HG03432 (cell line): ENCODE results near the gene SIRPG.
"Not testable (repeated sequence)": the region's sequence is repeated elsewhere in the genome, so short reads cannot be mapped to it uniquely, and the experiment has no call there.

ENCODE experiments used
- ATAC-seq: cut with Tn5 transposase; IDR thresholded peaks from one replicate; pipeline ENCODE4 v1.9.1; 2021; ENCODE audit warnings: mild to moderate bottlenecking, moderate library complexity; ENCODE audit not compliant: unreplicated experiment

SIRPG gene

DNA sequence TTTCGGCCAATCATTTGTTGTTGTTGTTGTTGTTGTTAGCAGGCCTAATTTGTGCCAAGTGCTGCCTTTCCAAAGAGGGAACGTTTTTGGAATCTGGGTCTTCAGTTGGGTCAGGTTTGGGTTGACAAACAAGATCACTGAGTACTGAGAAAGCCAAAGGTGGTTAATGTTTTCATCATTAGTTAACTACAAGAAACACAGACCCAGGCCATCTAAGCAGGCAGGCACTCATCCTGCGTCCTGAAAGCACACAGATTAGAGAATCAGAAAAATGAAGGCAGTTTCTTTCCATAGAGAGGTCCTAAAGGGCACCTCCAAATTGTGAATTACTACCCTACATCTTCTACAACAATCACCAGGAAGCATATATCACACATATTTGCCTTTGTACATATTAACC, 15.1 kb upstream of the SIRPG start:
- no peak for ATAC-seq

DNA sequence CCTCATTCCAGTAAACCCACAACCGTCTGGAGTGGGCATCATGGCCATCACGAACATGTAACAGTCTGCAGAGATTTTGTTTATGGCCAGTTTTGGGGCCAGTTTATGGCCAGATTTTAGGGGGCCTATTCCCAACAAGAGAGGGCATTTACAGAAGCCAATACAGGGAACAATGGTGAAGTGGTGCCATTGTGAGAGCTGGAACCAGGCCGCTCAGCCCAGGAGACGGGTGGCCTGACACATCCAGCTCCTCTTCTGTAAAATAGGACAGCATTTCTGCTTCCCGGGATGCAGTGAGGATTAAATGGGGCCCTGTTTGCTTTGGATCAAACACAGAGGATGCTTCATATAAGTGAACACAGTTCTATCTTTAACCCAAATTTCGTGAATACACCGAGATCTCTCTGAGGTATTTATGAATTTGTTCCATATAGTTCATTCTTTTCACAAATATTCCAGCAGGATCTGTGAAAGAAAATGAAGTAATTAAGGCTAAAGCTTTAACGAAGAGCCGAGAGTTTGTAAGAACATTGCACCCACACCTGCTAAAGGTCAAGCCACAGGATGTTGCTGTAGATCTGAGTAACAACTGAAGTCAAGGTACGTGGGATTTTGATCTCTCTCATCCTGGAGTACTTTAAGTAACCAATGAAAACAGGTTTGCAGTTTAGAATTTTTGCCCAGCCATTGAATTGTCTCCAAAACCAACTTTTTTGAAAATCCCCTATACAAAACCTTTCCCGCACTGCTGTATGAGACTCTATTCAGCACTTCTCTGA, 14.5 kb upstream of the SIRPG start:
- no peak for ATAC-seq

DNA sequence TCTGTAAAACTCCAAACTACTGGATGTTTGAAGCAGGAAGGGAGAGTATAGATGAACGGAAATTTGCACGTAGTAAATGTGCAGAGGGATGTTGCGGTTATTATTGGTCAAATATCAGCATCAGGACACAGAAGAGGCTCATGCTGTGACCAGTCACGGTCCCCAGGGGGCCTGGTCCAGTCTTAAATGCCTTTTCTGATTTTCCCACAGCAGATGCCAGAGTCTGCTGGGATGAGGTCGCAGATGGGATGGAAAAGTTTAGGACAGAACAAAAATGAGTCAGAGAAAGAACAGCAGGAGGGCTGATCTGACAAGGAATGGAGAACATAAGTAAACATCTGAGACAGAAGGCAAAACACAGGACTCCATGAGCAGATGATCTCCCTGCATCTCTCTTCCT, 11.7 kb upstream of the SIRPG start:
- no peak for ATAC-seq

DNA sequence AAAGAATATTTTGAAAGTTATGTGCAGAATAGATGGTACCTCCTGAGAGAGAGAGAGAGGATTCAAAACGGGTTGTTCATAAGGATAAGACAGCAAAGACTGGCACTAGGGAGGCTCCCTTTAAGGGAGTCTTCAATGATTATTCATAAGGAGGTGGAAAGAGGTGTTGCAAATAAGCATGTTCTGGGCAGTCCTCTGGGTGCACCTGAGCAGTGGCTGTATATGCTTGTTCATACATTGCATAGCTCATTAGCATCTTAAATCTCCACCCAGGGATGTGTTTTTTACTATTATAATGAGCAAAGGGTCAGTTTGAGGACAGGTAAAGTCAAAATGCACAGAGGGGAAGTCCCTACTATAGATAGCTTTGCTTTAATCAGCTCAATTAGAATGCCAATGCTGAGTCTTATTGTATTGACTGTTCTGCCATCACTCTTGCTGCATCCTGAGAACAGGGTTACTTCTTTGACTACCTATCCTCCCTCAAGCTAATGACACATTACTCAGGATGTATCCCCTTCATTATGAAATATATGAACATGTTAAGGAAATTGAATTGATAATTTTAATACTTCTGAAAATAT, 10.0 kb upstream of the SIRPG start:
- ATAC-seq, result no peak

DNA sequence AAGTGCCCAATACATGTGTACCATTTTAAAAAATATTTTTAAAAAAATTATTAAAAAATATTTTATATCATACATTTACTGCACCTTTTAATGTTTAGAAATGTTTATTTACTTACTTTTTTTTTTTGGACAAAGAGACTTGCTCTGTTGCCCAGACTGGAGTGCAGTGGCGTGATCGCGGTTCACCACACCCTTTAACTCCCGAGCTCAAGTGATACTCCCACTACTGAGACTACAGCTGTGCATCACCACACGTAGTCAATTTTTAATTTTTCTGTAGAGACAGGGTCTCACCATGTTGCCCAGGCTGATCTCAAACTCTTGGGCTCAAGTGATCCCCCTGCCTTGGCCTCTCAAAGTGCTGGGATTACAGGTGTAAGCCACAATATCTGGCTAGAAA, 9.2 kb upstream of the SIRPG start:
- no peak for ATAC-seq

DNA sequence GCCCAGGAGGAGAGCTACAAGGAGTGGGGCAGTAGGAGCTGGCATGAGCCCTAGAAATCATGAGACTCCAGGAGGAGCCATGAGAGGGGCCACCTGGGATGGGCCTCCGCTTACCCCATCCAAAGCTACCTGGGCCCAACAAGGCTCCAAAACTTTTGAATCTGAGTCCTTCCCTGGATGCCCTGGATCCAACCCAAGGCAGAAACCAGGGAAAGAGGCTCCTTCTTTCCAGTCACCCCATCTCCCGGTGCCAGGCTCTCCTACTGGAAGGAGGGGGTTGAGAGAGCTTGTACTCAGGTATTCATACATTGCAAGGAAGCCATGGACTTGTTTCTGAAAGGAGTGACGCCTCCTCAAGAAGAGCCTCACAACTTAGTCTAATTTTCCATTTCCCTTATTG, 7.8 kb upstream of the SIRPG start:
- no peak for ATAC-seq

DNA sequence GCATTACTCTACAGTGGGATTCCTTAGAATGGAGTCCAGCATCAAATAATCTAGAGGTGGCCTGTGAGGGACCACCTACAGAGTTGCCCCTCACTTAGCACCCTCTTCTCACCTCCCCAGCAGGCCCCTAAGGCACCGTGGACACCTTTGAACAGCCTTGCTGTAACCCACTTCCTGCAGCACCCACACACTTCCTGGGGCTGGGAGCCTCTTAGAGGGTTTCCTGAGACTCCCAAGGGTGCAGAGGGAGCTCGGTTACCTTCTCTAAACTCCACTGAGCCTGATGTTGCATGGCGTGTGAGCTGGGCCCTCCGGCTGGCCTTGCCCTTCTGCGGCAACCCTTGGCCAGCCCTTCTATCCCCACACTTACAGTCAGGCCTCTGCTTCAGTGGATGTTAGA, 7.3 kb upstream of the SIRPG start:
- ATAC-seq, result no peak

DNA sequence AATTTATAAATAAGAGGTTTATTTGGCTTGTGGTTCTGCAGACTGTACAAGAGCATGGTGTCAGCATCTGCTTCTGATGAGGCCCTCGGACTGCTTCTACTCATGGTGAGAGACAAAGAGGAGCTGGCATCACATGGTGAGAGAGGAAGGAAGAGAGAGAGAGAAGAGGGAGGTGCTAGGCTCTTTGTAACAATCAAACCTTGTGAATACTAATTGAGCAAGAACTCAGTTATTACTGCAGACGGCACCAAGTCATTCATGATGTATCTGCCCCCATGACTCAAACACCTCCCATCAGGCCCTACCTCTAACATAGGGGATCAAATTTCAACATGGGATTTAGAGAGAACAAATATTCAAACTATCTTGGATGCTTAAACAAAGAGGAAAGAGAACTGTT, 6.3 kb upstream of the SIRPG start:
- ATAC-seq, result no peak

DNA sequence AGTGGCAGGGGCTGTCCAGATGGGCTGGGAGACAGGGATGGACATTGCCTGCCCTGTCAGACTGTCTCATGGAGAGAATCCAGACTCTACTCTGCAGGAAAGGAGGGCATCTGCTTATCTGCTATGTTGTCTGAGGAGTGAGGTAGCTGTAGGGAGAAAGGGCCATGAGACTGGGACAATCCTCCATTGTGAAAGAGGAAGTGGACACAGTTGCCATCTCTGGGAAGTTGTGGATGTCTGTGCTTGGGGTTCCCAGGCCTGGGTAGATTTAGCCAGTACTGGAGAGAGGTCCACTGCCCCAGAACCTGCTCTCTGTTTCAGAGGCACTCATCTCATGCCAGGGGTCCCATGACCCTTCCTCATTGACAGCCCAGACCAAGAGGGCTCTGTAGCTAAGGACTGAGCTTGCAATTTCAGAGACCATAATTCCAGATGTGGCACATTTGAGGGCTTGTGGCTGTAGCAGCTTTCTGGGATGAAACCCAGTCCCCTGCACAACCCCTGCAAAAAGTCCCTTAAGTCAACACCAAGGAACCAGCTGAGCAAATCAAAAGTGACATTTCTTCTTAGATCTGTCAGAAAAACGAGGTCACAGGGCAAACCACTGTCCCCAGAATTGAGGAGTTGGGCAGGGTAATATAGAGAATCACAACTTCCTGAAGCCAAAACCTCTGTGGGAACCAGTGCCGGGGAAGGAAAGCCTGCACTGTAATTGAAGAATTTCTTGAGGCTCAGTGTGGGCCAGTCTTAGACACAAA, 4.1 kb upstream of the SIRPG start:
- no peak for ATAC-seq

DNA sequence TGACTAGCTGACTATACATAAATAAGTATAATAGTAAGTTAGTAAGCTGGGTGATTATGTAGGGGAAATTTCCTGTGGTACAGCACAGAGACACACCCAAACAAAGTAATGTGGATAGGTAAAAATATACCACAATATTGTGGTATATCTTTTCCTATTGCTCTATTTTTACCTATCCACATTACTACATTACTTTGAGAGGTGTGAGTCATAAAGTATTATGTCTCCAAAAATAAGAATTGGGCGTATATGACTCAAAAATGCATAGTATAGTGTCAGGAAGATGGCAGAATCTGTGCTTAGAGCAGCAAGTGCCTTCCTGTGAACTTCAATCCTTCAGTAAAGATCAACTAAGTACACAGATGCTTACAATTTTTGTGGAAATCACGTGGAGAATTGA, 2.7 kb upstream of the SIRPG start:
- ATAC-seq, result no peak

DNA sequence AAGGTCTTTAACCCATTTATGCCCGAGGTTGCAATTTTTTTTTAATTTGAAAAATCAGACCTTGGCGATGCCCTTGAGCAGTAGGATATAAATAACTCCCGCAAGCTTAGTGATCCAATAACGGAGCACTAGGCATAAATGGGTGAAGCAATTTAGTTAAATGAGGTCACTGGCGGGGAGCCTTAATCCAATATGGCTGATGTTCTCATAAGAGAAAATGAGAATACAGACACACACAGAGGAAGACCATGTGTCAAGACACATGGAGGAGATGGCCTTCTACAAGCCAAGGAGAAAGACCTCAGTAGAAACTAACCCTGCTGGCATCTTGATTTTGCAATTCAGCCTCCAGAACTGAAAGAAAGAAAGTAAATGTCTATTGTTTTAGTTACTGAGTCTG, 735 bp downstream of the SIRPG start:
- no peak for ATAC-seq

DNA sequence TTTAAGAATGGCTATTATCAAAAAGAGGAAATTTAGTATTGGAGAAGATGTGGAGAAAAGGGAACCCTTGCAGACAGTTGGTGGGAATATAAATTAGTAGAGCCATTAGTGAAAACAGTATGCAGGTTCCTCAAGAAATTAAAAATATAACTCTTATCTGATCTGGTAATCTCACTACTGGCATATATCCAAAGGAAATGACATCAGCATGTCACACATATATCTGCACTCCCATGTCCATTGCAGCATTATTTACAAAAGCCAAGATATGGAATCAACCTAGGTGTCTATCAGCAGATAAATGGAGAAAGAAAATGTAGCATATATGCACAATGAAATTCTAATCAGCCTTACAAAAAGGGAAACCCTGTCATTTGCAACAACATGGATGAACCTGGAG, 2.6 kb downstream of the SIRPG start:
- no peak for ATAC-seq

DNA sequence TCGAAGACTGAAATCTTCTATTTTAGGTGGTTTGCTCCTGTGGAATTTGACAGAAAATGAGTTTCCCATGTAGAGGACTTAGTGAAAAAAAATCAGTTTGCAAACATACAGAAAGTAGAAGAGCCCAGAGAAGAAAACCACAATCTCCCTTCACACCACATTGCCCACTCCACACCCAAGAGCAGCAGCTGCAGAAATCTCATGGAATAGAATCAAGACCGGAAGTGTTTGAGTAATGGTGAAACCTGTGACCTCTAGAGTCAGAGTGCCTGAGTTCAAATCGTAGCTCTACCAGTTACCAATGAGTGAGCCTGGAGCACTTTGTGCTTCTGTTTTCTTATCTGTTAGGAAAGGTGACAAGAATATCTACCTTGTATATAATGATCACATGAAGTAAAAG, 4.6 kb downstream of the SIRPG start:
- no peak for ATAC-seq

DNA sequence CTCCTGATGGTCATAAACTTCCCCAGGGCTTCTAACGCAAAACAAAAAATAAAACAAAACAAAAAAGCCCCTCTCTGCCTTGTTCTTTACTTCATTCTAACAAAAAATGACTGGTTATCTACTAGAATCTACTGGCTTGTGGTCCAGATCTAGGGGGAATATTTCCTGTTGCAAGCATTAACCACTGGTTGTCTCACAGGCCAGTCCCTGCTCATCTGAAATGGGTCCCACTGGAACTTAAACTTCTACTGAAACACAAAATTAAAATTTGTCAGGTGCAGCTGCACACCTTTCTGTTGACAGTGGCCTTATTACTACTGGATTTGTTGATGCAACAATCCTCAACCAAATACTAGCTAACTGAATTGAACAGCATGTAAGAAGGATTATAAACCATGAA, 5.5 kb downstream of the SIRPG start:
- no peak for ATAC-seq

DNA sequence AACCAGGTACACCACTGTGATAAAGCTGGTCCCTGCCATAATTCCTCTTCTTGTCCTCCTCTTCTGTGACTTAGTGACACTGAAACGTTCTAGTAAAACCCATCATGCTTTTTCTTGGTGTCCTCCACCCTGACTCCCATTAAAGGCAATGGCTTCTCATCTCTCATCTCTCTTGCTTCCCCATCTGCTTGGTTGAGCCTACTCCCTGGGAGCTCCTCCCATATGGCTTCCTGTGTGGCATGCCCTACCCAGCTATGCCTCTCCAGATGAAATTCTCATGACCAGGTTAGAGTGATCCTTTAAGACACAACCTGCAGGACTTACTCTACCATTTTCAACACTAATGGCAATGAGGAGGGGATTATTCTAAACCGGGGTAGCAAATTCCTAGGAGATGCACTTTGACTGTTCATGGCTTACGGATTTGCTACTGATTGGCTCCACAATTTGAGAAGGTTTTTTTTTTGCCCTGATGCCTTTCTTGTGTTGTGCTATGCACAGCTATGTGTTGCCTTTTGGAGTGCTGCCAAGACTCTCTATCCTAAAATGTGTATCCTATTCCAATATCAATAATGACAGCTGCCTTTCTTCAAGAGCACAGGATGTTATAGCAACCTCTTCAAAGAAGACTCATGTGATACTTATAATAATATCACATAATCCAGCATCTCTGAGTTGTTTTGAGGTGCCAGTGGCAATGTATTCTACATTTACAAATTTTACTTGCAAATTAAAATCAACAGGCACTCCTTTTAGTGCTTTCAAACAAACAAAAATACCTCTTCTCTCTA, 6.1 kb downstream of the SIRPG start:
- ATAC-seq, result no peak

DNA sequence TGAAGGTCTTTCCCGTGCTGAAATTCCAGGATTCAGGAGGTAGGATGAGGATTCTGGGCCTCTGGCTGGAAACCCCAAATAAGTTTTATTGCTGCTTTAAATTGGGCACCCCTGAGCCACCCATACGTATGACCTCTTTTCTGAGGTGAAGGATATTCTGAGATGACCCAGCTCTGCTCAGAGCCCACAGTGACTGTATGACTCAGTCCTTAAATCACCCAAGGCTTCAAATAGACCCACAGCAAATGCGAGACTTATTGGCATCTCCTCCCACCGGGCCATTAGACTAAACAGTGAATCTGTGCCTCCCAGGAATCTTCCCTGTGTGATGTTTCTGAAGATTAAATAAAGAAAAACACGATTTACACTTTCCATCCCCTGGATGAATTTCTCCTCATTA, 9.5 kb downstream of the SIRPG start:
- ATAC-seq, result no peak

DNA sequence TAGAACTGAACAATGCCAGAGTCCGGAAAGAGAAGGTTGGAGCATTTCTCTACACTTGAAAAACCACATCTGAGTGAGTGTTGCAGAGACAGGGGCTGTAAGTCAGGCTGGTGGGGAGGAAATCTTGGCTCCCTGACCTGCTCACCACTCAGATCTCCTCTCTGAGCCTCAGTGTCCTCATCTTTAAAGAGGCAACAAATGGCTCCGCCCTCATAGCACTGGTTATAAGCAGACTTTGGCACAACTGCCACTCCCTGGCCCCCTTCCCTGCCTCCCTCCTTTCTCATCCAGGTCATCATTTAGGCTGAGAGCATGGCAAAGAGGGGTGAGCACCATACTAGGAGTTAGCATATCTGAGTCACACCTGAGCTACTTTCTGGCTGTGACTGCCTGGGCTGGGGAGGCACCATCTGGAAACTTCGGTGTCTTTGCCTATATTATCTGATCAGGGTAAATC, 10.6 kb downstream of the SIRPG start:
- ATAC-seq, result no peak

DNA sequence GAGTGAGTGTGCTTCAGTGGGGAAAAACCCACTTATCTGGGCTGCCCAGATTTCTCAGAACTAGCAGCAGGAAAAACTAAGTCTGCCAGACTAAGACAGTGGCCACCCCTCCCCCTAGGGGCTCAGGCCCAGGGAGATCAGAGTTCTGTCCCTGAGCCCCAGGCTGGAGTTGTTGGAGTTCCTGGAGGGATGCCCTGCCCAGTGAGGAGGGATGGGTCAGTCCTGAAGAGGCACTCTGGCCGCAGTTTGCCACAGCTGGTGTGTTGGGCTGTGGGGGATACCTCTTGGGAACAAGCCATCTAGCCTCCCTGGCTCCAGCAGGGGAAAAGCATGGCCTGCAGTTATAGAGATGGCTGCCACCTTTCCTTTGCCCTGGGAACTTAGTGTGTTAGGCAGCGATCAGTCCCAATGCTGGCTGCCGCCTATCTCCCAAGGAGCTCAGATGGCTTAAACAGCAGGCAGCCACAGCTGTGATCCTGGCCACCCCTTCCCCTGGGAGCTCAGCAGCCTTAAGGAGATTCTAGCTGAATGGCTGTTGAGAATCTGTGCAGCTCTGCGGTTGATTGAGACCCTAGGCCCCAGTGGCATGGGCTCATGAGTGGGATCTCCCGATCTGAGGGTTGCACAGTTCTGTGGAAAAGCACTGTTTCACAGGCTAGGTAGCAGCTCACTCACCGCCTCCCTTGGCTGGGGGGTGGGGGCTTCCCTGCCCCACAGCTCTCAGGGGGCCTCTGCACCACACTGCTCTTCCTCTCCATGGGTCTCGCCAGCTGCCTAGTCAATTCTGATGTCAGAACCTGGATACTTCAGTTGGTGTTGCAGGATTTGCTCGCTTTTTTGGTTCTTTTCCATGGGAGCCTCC, 13.2 kb downstream of the SIRPG start:
- no peak for ATAC-seq

DNA sequence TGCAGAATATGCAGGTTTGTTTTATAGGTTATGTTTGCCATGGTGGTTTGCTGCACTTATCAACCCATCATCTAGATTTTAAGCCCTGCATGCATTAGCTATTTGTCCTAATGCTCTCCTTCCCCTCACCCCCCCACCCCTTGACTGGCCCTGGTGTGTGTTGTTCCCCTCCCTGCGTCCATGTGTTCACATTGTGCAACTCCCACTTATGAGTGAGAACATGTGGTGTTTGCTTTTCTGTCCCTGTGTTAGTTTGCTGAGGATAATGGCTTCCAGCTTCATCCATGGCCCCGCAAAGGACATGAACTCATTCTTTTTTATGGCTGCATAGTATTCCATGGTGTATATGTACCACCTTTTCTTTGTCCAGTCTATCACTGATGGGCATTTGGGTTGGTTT, 18.9 kb downstream of the SIRPG start:
- not testable (repeated sequence) for ATAC-seq

DNA sequence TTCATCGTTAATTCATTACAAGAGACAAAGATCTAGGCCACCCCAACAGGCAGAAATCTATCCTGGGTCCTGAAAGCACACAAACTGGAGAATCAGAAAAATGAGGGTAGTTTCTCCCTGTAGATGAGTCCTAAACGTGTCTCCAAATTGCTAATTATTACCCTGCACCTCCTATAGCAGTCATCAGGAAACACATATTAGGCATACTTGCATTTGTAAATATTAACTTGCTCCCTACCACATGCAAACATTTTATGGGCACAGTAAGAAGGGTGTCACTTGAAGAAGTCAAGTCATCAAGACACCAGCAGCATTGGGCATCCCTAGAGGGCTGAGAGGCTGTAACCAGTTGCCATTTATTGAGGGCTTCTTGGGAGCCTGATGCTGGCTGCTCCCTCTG, 19.8 kb downstream of the SIRPG start:
- no peak for ATAC-seq
